Measurements from ENCODE around the gene CATSPER4. TPM values are rescaled to one million over a fixed set of nuclear protein-coding genes. Genes with fewer than 3 reads are reported as not detected.
A peak's percentile ranks its signal among the peaks of the same experiment; 100 is the strongest.

The CATSPER4 gene
- total and polyA plus RNA-seq, 2 of the 8 experiments (the other 6 are each of a cell fraction or from before 2014, with no cell fraction given), result 0.65 to 0.83 TPM

DNA sequence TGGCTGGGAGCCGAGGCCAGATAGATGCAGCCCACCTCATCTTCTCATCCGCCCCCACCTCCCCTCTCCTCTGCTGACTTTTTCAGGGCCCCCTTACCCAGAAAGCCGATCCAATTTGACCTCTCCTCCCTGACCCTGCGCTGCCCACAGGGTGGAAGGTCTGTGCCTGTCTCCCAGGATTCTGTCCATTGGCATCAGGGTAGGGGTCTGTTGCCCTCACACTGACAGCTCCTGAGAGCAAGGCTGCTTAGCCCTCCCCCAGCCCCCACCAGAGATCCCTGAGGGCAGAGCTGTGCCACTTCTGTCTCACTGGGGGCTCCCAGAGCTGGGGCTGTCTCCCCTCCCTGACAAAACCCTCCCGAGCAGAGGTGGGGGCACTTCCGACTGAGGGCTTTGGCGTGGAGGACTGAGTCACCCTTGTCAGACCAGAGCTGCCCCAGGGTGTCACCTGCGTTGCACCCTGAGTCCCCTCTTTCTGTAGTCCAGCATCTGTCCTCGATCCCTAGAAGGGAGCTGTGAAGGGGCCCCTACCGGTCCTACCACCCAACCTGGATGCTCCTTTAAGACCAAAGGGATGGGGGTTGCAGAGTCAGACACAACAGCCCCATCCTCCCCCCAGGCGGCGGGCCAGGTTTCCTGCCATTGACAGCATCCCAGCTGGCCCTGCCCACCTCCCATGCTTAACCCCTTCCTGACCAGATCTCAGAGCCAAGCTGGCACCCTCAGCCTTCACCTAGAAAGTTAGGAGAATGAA lies 33.9 kb upstream of the CATSPER4 start:
- FAIRE-seq (no peak), DNase-seq (ENCODE audit: low read depth in 1 of 2, low spot score in 2 of 2) (peak in 1 of 2 experiments; percentile 76)
- no peak overlapping the region for H2BK120ac ChIP-seq (replicated peaks; ENCODE audit: low read depth, low read length)
- WGBS, 2 experiments (ENCODE audit: extremely low coverage in 1 of 2, insufficient coverage in 1 of 2, insufficient read length in 1 of 2, insufficient replicate concordance in 2 of 2, low coverage in 1 of 2, low lambda C conversion rate in 2 of 2, missing lambda C conversion rate in 1 of 2), result 18% methylated on average over 10 of the region's 12 CpGs; no CpG with 5 or more reads in 1 of the 2 experiments
- ChIA-PET CTCF (ENCODE audit: partially characterized antibody) (interaction anchor here (0.7 to 6.0 kb wide), 12 partner anchors 9 to 110 kb away, joined by 3 to 47 read pairs (median 5); partner anchors contain the start of genes C1orf232, CEP85, CNKSR1 and SLC30A2), POLR2A (ENCODE audit: partially characterized antibody) (interaction anchor here (0.6 to 2.5 kb wide), 8 partner anchors 11 to 280 kb away, joined by 3 to 6 read pairs (median 3); partner anchors contain the start of genes CNKSR1, SH3BGRL3 and ZNF593)
- no peak overlapping the region for H4K91ac ChIP-seq (replicated peaks; ENCODE audit: insufficient read length, low read length)
- no peak overlapping the region for H3K4ac ChIP-seq (replicated peaks; ENCODE audit: insufficient read length, low read depth, low read length)
- no peak overlapping the region for H2AFZ ChIP-seq (ENCODE audit: low read length)
- no peak overlapping the region for H2AK5ac ChIP-seq (ENCODE audit: low read depth, low read length)
- H3K79me2 ChIP-seq (ENCODE audit: control insufficient read depth in 1 of 2, insufficient read depth in 2 of 2, low read length in 2 of 2), result no peaks in the 10 kb centered on the region
- H3K4me1 ChIP-seq (replicated peaks in 1 of 4; ENCODE audit: control insufficient read depth in 3 of 4, insufficient read depth in 4 of 4, low read length in 3 of 4), result peaks cover 14 to 51% (median 30%) of the 10 kb centered on the region in 4 experiments
- H4K5ac ChIP-seq (ENCODE audit: insufficient read length, low read depth, low read length), result no peak overlapping the region
- H3K27ac ChIP-seq (ENCODE audit: low read depth, low read length), result no peak overlapping the region
- TF ChIP-seq GABPA (IDR thresholded peaks at IDR 0.05; ENCODE audit: borderline replicate concordance, insufficient read depth, low read length) (no peak), CTBP2 (IDR thresholded peaks at IDR 0.05; ENCODE audit: borderline replicate concordance, insufficient read depth, insufficient read length, low read length) (peak; percentile 48), SIN3A (conservative IDR thresholded peaks at IDR 0.05 in 1 of 2, IDR thresholded peaks at IDR 0.05 in 1 of 2; ENCODE audit: low read depth in 1 of 2, low read length in 2 of 2) (peak; percentile 79 to 88; a peak in 2 of 4 replicates), PHF8 (conservative IDR thresholded peaks at IDR 0.05; ENCODE audit: low read depth, low read length) (no peak), SUZ12 (IDR thresholded peaks at IDR 0.05; ENCODE audit: low read length) (0 out of 2 replicates have a peak, but pooled peaks have one; percentile 13), YY1 (IDR thresholded peaks at IDR 0.05; ENCODE audit: low read depth, low read length) (0 out of 2 replicates have a peak, but pooled peaks have one; percentile 15), JUN (IDR thresholded peaks at IDR 0.05; ENCODE audit: low read depth, low read length) (no peak), SP1 (IDR thresholded peaks at IDR 0.05; ENCODE audit: low read depth, low read length) (0 out of 2 replicates have a peak, but pooled peaks have one; percentile 55), CEBPB (IDR thresholded peaks at IDR 0.05; ENCODE audit: low read depth, low read length) (no peak), CREB1 (IDR thresholded peaks at IDR 0.05) (no peak), GTF2F1 (IDR thresholded peaks at IDR 0.05; ENCODE audit: borderline replicate concordance, low read depth, low read length) (no peak)
- no peaks in the 10 kb centered on the region for H3K9me3 ChIP-seq (ENCODE audit: insufficient read depth in 2 of 2, low read depth in 1 of 2, low read length in 1 of 2)
- no peaks in the 10 kb centered on the region for H3K79me1 ChIP-seq (ENCODE audit: low read depth, low read length)
- no peak overlapping the region for H3K18ac ChIP-seq (ENCODE audit: extremely low read depth, low read length)
- peaks cover 34 to 81% (median 73%) of the 10 kb centered on the region in 4 experiments for H3K27me3 ChIP-seq (replicated peaks in 1 of 4; ENCODE audit: control insufficient read depth in 3 of 4, extremely low read depth in 1 of 4, insufficient read depth in 3 of 4, low read length in 3 of 4)
- no peak overlapping the region for H3K56ac ChIP-seq (replicated peaks; ENCODE audit: insufficient read length, low read depth, low read length)
- H3K36me3 ChIP-seq (ENCODE audit: control insufficient read depth in 2 of 4, insufficient read depth in 4 of 4, low read length in 3 of 4), result no peaks in the 10 kb centered on the region
- peaks cover 13% of the 10 kb centered on the region for H3K23me2 ChIP-seq (ENCODE audit: low read depth, low read length)
- peak overlapping the region; percentile 74 to 80 for H3K4me2 ChIP-seq (ENCODE audit: insufficient read depth in 1 of 2, low read depth in 2 of 2, low read length in 2 of 2)
- H3K23ac ChIP-seq (ENCODE audit: insufficient read length), result no peak overlapping the region
- no peak overlapping the region for H3K9ac ChIP-seq (replicated peaks in 1 of 4; ENCODE audit: extremely low read depth in 1 of 4, low read depth in 3 of 4, low read length in 3 of 4)
- H3K4me3 ChIP-seq (ENCODE audit: extremely low read depth in 1 of 4, insufficient read depth in 2 of 4, low read depth in 3 of 4, low read length in 4 of 4), result peak overlapping the region in 3 of 4 experiments; percentile 35 to 52 (median 42); a peak in 6 of 8 replicates
- peaks cover 10 to 11% of the 10 kb centered on the region in 2 experiments for H4K20me1 ChIP-seq (replicated peaks in 1 of 2; ENCODE audit: control insufficient read depth in 1 of 2, insufficient read depth in 2 of 2, low read length in 2 of 2)
- no peak overlapping the region for H2BK5ac ChIP-seq (ENCODE audit: low read depth, low read length)
- no peak overlapping the region for H2BK12ac ChIP-seq (ENCODE audit: low read depth, low read length)
- no peak overlapping the region for H2BK15ac ChIP-seq (ENCODE audit: low read length)
- H4K8ac ChIP-seq (ENCODE audit: extremely low read depth, insufficient read depth, low read length), result no peak overlapping the region
- H2BK20ac ChIP-seq (ENCODE audit: low read length), result no peak overlapping the region
- H3K14ac ChIP-seq (ENCODE audit: insufficient read length), result no peak overlapping the region

Data from H1 (cell line).